GM18870 (cell line): ENCODE data around the gene GRHL3.

Experiments used
- ATAC-seq: cut with Tn5 transposase; IDR thresholded peaks from one replicate; pipeline ENCODE4 v1.9.1; 2021; ENCODE audit warnings: moderate library complexity; ENCODE audit not compliant: unreplicated experiment

The GRHL3 gene

DNA sequence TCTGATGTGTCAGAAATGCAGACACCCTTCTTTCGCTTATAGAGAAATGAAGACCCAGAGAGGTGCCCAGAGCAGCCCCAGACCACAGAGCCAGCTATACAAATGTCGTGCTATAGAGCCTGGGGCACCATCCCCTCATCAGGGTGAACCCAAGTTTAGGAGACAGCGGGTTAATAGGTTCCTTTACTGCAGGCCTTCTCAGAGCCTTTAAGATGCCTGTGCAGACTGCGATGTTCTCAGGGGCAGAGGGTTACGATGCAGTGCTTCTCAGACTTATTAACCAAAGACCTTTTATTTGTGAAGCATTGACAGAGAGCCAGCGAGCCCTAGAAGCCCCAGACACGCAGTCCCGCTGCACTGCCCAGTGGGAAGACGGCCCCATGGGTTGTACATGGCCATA is 47.5 kb downstream of the GRHL3 start:
- ATAC-seq, result no peak

DNA sequence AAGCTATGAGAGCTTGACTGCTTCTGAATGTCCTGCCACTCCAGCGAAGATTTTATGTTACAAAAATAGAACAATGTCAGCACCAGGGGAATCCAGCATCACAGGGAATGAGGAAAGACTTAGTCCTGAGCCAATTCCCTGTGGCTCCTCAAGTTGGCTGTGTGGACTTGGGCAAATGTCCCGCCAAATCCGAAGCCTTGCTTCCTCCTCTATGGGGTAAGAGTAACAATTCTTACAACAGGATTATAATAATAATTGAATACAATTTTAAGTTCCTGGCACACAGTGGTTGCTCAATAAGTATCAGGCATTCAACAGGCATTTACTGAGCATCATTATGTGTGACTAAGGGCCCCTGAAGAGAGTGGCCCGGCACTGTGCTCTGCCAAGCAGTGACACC is 50.0 kb downstream of the GRHL3 start:
- ATAC-seq, result no peak

DNA sequence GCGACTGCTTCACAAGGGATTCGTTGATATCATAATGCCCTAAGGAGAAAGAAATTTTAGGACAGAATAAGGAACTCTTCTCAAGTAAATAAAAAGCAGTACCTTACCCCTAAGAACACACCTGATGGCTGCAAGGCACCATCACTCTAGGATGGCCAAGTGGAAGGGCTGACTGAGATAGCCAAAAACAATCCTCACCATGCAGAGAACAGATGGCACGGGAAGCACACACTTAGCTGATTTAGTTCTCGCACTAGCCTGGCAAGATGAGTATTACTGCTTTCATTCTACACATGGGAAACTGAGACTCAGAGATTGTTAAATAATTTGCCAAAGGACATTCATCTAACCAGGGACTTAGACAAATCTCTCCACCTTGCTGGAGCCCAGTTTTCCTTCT is 50.6 kb downstream of the GRHL3 start:
- no peak for ATAC-seq

DNA sequence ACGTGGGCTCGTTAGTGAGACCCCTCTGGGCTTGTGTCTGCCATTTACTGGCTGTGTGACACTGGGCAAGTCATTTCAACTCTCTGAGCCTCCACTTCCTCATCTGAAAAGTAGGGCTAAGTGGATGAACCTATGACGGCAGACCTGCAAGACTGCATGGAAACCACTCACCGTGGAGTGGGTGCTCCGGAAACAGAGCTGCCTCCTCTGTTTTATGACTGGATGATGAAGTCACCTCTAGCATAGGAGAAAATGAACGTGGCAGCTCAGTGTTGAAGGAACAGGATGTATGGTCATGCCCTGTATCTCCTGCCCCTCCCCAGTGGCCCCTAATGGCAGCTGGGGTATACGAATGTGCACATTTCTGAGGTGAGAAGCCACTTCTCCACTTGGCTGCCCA is 53.9 kb downstream of the GRHL3 start:
- ATAC-seq, result peak; percentile 53

DNA sequence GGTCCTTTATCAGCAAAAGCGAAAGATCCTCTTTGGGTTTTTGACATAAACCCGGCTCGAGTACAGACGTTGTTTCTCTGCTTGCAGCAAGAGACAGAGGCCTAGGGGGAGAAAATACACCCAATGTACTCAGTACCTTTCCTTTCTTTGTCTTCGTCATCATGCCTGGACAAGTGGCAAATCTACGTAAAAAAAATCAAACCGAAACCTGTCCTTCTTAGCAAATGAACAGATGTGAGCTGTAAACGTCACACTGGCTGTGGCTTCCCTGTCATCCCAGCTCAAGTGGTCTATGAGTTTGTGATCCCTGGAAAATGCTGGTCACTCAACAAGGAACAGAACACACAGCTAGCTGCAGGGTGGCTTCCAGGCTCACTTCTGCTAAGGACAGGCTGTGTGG is 54.6 kb downstream of the GRHL3 start:
- ATAC-seq, result no peak

DNA sequence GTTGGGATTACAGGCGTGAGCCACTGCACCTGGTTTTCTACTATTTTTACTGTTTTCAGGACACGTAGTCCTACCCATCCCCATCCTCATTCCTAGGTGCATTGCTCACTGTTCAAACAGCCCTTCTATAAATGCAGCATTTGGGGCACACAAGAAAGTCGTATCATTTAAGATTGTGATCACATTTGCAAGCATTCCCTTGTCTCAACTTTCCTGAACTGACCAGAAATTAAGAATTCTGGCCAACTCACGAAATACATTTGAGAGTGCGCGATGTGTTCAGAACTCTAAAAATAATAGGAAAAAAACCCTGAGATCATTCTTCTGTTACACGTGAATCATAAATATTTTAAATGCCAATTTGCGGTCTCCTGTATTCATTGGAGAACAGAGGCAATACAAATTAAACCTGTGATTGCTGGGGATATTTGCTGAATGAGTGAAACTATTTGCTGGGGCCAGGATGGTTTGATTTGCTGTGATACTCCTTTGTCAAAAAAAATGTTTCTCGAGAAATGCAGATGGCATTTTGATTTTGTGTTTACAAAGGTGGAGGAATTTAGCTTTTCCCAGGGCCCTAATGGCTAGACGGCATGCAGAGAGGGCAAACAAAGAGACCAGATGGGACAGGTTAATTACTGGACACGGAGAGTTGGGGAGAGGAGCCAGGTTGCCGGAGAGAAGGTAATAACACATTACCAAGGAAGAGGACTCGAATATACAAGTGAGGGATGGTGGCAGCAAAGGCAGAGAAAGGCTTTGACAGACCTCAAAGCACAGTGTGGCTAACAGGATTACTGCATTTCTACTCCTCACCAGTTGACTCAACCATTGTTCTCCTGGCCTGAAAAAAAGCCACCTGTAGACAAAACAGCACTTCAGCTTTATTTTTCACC is 56.0 kb downstream of the GRHL3 start:
- no peak for ATAC-seq

DNA sequence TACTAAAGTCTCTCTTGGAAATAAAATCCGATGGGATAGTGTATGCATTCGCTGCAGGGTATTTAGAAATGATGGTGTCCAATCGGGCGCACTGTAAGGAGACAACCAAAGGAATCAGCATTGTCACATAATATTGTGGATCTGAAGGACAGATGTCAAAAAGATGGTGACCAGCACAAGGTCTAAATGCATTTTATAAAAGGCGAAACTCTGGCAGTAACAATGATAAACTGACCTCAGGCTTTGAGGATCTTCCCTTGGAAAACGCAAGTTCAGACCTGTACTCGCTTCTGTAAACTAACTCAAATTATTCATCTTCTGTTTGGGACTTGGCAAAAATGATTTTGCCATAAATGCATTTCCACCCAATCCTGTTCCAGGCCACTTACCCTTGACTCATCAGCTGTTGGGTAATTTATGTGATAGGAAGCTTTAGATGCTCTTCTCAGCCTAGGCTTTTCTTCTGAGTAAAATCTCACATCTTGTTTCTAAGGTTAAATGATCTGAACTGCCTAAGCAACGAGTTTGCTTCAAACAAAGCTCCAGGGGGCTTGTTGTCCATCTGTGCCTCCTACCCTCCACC is 60.7 kb downstream of the GRHL3 start:
- no peak for ATAC-seq

DNA sequence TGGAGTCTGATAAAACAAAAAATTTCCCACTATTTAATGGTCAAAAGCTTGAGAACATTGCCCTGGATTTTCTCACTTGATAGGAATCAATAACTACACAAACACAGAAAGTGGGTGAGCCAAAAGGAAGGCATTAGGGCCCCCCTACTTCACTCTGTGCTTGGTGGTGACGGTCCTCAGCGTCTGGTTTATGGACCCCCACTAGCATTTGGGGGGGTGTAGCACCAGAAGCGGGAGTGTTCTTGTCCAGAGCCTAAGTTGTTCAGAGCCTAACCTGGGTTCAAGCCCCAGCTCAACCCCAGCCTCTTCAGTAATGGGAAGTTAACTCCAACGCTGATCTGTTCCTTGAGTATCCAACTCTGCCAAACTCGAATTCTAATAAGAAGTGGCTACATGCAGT is 61.4 kb downstream of the GRHL3 start:
- ATAC-seq, result no peak

DNA sequence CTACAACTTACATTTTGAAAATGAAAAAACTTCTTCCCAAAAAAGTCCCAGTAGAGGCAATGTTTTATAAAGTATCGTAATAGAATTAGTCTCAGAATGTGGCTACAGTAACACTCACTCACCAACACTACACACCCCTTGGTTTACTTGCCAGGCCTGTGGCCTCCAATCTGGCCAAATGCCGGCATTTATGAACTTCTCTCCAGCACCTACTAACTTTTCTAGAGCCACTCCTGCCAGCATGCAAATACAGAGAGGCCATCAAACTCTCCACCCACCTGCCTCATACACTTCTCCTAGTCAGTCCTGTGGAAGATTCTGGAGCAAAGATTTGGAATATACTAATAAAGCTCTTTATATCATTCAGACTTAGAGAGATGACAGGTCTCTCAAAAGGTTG is 62.1 kb downstream of the GRHL3 start:
- ATAC-seq, result no peak

DNA sequence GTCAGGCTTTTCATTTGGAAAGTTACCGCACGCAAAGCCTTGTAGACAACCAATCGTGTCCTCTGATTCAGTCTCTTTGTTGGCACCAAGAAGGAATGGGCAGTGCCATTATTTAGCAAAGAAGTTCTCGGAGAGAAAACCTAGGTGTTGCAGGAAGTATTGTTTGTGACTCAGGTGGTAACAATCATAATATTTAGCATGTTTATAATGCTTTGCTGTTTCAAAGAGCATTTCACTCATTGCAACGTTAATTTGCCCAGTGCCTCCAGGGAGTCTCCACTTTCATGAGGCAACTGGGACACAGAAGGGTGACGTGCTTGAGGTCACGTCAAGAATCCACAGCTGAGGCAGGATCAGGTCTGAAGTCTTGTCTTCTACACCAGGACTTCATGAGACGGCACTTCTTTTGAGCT is 63.0 kb downstream of the GRHL3 start:
- ATAC-seq, result no peak

DNA sequence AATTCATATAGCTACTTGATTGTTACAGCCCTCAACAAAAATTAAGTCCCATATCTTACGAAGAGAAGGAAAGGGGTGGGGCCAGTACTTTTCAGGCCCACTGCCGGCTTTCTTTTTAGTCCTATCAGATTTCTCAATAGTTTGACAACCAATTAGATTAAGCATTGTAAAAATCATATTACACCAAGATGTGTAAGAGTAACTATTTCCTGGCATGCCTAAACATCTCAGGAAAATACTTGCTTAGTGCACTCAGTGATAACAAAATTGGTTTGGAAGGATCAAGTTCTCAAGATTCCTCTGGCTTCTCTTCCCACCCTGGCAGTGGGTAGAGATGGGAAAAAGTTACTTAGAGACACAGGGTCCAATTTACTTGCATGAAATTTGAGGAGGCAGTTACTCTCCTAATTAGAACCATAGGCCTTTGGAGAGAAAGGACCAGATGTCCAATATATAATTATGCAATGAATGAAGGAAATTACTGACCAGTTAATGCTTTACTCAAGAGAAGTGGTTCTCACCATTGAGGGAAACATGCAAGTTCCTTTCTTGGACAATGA is 64.3 kb downstream of the GRHL3 start:
- ATAC-seq, result no peak

DNA sequence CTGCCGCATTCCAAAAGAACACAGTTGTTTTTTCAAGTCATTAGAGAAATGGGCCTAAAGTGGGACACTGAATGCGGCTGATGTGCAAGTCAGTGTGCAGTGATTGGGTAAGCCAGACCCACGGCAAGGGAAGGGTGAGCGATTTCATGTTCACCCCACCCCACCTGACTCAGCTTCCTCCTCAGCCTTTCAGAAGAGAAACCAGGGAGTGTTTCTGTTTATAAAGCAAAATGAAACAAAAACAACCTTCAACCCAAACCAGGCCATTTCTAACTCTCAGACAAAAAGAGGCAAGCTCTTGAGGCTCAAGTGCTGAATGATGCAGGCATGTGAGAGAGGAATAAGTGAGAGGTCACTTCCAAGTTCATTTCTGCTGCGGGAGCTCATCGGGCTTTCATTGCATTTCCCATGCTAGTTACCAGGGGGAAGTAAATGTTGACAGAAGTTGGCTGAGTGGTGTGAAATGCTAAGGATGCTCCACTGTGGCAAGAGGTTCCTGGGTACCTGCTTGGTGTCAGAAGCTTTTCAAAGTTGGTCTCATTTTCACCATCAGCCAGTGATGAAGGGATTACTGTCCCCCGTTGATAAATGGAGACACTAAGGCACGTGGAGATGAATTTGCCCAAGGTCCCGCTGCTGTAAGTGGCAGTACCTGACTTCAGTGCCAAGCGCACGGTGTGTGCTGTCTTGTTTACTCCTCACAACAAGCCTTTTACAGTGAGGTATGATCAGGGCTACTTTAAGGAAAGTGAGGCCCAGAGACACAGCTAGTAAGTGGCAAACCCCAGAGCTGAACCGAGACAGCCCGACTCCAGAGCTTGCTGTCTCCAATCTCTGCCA is 65.3 kb downstream of the GRHL3 start:
- peak; percentile 39 for ATAC-seq

DNA sequence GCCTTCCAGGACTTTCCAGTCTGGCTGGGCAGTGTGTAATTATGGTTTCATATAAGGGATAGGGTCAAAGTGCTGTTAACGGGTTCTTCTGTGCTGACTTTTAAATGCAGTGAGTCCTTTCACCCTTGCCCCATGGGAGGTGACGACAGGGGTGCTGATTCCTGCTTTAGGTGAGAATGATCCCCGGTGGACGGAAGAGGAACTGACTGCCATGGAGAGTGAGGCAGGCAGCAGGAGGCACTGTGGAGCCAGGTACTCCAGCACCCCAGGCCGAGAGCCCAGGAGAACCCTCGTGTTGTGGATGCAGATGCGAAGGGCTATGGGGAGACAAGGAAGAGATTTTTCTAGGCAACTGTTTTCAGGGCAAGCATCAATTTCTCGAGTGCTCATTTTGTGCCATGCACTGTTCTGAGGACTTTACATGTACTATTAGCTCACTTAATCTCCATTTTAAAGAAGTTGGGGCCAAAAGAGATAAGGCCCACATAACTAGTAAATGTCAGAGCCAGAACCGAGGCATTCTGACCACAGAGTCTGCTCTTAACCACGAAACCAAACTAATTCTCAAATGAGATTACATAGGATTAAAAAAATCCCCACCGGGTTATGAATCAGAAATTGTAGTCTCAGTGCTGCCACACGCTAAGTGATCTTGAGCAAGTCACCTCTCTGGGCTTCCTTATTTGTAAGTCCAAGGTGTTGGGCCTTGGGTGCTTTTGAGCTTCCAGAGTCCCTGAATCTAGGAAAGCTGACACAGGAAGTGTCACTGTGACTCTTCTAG is 66.2 kb downstream of the GRHL3 start:
- no peak for ATAC-seq

DNA sequence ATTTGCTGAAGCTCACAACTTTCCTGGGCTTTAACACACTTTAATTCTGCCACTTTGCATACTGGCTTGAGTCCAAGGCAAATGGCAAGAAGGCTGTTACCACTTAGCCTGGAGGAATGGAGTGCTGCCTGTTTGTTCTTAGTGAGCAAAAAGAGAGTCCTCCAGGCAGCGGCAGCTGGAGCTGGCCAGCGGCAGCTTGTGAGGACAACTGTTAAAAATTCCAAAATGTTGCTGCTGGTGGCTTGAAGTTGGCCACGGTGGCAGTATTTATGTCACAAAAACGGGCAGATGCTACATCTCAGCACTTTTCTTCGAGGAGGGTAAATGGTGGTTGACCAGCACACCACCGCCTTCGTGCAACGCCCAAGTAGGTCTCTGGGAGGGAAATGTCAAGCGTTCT is 67.1 kb downstream of the GRHL3 start:
- no peak for ATAC-seq

DNA sequence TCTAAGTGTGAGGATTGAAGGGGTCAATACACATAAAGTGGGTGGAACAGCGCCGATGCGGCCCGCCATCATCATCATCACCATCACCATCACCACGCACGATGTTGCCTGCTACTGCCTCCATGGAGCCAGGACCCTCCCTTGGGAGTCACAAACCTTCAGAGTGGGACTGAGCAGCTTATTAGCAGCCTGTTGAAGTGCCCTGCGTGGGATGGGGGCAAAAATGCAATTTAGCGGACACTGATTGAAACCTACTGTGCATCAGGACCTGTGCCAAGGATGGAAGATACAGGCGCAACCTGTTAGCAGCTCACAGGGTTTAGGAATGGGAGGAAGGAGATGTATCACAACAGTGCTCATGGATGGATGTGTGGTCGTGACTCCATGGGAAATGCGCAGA is 67.8 kb downstream of the GRHL3 start:
- ATAC-seq, result no peak

DNA sequence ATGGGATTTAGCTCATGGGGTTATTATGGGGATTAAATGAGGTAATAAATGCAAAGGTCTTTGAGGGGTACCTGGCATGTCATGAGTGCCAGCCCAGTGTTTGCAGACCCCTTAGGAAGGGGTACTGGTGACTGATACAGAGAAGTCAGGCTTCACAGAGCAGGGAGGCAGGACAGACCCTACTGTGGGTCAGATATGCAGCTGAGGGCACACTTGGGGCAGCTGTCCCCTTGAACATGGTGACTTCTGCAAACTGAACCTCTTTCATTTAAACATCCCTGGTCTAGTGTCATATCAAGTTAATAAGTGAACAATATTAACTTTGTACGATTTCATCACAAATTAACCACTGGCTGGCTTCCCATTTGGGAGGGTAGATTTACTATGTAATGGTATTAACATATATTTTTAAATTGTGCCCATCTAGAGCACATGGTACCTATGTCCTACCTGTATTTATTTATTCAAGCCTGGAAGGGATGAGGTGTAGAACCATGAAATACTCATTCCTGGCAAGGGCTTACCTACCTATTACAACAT is 68.5 kb downstream of the GRHL3 start:
- ATAC-seq, result no peak

DNA sequence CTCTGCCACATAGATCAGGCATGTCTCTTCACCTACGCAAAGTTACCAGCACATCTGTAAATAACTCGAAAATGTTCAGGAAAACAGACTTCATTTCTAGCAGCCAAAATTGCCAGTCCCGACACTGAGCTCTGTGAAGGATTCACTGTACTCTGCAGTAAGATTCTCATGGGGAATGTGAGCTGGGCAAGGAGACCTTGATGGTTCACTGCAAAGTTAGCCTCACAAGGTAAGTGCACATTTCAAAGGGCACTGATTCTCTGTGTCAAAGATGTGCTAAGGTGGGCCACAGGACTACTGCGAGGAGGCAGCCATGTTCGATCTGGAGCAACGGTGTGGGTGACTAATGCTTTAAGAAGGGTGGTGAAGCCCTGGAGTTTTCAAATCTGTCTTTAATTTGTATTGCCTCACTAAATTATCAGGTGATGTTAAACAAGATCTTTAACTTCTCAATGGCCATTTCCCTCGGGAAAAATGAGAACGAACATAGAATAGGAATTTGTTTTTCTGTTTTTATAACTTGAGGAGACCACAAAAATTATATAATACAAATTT is 69.3 kb downstream of the GRHL3 start:
- no peak for ATAC-seq

DNA sequence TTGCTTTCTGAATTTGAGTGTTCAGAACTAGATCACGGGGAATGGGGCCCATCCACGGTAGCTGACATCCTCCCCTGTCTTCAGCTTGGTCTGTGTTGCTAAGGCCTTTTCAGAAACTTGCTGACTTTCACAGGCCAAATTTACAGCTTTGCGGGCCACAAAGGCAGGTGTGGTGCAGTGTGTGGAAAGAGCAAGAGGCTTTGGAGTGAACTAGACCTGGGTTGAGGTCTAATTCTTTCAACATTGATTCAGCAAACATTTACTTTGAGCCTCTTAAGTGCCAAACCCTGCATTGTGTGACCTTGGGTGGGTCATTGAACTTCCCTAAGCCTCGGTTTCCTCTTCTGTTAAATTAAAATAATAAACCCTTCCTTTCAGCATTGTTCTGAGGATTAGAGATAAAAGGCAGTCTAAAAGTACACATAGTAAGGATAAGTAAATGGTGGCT is 70.1 kb downstream of the GRHL3 start:
- ATAC-seq, result no peak

DNA sequence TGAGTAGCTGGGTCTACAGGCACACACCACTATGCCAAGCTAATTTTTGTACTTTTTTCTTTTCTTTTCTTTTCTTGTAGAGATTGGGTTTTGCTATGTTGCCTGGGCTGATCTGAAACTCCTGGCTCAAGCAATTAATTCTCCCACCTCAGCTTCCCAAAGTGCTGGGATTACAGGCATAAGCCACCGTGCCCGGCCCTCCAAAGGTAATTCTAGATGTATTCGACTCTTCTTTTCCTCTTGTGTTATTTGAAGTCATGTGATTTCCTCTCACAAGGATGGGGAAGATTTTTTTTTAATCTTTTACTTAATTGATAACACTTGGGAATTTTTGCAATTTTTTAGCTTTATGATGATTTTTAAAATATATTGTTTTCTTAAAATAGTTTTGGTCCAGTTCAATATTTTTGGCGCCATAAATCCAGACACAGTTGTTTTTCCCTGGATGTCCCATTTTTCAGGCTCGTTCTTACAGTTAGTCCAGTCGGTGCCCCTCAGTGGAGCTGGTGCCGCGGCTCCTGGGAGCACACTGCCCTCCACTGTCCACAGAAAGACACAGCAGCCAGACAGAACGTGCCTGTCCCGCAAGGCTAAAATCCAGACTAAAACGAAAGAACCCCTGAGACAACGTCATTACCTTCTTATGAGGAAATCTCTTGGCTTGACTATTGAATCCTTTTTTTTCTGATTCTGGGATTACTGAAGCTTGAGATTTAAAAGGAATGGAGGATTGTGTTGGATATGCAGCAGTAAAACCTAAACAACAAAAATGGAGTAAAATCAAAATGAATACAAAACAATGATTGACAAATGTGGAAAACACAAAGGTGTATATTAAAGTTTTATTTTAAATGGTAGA is 72.0 kb downstream of the GRHL3 start:
- ATAC-seq, result no peak
